ENCODE results near the gene PTGS1.
"Not testable (repeated sequence)": the region's sequence is repeated elsewhere in the genome, so short reads cannot be mapped to it uniquely, and the experiment has no call there.

The PTGS1 gene

GRCh38 chr9:122347348-122348287, 23.2 kb upstream of the PTGS1 start:
- no peak for DNase-seq

GRCh38 chr9:122348288-122348777, 22.5 kb upstream of the PTGS1 start:
- DNase-seq: no peak

- DNase-seq: no peak
Measured at GRCh38 chr9:122348791-122349190, 22.0 kb upstream of the PTGS1 start.

- no peak for DNase-seq
Measured at GRCh38 chr9:122349201-122349600, 21.6 kb upstream of the PTGS1 start.

DNA sequence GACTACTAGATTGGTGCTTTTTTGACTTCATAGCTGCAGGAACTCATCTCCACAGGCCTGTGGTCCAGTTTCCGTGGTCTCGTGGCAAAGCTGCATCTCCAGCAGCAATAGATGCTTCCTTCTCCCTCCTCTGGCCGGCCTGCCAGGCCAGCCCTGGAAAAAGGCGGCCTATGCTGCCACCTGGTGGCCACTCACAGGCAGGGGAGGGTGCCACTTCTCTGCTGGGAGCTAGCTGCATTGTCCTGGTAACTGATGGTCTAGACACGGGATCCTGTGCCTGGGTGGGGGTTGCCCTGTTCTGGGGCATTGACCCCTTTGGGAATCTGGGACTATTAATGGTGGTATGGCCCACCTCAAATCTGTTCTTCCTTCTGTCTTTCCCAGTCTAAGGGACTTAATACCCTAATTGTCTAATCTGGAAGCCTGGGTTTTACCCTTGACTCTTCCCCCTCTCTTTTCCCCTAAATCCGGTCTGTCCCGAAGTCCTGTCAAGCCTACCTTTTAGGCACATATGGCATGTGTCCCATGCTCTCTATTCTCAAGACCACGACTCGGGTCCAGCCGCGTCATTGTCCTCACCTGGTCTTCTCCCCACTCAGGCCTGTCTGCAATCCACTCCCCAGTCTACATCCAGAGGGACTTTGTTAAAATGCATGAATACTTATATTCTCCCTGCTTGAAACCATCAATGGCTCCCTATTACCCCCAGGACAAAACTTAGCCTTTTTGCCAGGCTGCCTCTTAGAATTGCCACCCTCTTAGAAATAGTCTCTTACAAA, 20.1 kb upstream of the PTGS1 start:
- DNase-seq: no peak

- no peak for DNase-seq
Measured at GRCh38 chr9:122354536-122355199, 16.2 kb upstream of the PTGS1 start.

DNA sequence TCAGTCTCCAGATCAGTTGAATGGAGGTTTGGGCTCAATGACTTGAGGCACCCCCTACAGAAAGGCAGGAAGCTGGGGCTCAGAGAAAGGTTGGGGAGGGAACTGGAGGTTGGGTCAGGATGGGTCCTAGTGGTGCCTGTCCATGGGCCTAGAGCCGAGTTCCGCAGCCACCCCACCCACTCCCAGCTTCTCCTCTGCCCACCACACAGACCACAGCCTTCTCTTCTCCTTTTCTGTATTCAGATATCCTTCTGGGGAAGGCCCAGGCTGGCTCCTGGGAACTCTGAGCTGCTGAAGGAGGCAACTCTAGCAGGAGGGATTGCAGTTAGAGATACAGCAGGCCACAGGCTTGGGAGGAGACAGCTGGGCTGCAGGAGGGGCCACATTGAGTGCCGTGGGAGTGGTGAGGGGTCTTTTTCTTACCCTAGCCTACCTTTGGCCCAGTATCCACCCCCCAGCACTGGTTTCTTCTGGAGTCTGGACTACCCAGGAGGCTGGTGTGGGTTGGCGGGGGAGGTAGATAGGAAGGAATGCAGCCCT, 15.4 kb upstream of the PTGS1 start:
- no peak for DNase-seq

DNA sequence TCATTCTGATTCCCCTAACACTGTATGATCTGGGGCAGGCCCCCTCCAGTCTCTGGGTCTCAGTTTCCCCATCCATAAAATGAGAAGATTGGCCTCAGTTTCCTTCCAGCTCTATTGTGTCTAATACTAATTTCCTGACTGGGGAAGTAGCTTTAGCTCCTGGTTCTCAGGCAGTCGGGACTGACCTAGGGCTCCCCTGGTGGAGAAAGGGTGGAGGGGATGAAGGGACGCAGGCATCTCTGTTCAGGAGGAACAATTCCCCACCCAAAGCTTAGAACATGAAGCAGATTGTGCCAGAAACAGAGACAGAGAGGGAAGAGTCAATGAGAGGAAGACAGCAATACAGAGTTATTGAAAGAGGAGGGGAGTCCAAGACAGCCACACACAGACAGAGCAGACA, 14.2 kb upstream of the PTGS1 start:
- no peak for DNase-seq

DNA sequence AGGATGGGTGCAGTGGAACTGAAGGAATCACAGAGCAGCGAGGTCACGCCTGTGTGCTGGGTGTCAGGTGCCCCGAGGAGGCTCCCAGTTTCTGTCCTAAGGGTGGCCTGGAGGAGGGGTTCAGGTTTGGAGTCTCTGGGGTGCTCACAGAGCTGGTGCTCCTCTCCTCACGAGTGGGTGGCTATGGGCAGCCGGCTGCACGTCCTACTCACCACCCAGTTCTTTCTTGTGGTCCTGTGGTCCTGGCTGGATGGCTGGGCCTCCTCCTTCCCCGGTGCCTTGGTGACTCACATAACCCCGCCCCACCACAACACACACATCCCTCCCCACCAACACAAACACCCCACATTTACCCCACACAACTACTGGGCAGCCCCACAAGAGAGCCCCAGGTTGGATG, 9.9 kb upstream of the PTGS1 start:
- no peak for DNase-seq

- not testable (repeated sequence) for DNase-seq
Measured at GRCh38 chr9:122363131-122363530, 7.7 kb upstream of the PTGS1 start.

DNA sequence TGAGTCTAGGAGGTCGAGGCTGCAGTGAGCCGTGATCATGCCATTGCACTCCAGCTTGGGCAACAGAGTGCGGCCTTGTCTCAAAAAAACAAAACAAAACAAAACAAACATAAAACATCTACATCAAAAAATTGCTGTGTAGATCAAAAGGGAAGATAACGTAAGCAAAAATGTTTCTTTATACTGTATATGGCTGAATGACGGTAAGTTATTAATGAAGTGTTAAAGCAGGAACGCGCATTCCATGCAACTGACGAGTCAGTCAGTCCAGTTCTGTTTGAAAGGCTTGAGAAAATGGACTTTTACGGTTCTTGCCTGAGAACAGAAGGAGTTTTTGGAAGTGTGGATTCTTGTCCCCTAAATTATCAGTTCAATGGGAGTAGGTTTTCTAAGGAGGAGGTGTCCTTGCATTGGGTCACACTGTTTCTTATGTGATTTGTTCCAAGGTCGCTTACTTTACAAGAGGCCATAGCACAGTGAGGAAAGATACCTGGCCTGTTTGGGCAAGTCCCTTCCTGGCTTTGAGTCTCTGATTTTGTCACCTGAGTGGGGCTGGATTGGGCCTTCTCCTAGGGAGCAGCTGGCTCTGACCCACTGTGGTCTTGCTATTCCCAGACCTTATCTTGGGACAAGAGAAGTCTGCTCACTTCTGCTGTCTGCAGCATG, 6.6 kb upstream of the PTGS1 start:
- no peak for DNase-seq

- no peak for DNase-seq
Measured at GRCh38 chr9:122364783-122365150, 6.1 kb upstream of the PTGS1 start.

GRCh38 chr9:122366074-122366660, 4.7 kb upstream of the PTGS1 start:
- no peak for DNase-seq

DNA sequence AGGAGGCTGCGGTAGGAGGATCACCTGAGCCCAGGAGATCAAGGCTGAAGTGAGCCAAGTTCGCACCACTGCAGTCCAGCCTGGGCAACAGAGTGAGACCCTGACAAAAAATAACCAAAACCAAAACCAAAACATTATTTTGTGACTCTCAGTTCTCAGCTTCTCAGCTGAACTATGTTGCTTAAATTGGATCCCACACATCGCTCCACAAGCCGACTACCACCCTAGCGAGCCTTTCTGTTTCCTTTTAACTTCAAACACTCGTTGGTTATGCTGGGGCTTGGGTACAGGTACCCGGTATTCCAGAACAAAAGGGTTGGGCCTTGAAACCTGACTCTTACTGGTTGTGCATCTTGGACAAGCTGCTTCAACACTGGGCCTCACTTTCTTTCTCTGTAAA, 3.8 kb upstream of the PTGS1 start:
- no peak for DNase-seq

DNA sequence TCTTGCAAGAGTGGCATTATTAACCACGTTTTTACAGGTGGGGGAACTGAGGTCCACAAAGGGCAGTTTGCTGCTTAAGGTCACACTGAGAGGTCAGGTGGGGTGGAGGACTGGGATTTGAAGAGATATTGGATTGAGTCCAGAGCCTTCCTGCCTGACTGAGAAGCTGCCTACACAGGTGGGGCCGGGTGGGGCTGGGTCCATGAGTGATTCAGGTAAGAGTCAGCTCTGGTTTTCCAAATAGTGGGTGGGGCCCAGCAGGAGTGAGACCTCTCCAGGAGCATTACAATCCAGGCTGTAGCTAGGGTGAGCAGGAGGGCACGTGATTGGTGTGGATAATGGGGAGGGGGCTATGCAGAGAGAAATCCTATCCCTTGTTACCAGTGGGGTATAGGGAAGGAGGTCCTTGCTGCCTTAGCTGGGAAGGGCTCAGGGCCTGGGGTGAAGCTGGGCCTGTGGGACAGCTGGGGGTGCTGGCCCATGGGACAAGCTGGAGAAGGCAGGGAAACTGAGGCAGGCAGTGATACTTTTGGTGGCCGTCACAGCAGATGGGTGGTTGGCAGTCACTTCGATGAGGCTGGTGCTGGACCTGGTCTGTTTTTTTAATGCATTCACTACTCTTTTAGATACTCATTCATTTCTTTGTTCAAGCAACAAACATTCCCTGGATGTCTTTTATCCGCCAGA, 2.9 kb upstream of the PTGS1 start:
- no peak for DNase-seq

DNA sequence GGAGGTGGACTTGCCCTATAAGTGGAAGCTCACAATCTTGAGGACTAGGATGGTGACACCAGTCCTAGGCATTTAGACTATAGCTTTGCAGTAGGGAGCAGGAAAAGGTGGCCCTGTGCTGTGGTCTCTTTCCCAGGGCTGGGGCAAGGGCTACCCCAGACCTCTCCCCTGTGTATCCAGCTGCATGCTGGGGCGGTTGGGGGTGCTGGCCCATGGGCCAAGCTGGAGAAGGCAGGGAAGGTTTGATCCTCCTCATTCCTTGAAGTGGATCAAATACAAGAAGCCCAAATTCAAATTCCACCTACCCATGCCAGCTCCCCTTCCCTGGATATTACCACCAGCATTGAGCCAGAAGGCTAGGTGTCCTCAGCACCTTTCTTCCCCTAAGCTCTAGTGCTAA, 2.2 kb upstream of the PTGS1 start:
- DNase-seq: no peak

- no peak for DNase-seq
Measured at GRCh38 chr9:122370303-122370702, 521 bp upstream of the PTGS1 start.

DNA sequence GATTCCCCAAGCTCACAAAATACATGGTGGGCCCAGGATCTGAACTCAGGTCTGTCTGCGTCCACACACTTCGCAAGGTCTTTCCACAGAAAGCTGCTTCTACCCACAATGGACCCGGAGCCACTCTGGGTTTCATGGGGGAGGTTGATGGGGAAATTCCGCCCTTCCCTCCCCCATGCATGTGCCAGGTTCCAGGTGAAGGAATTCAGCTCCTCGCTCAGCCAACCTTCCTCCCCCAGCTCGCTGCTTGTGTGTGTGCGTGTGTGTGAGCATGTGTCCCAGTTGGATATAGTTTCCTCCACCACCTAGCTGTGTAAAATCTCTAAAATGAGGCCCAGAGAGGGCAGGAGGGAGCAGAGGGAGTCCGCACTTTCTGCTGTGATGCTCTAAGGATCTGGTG, 1.0 kb downstream of the PTGS1 start:
- DNase-seq: no peak

DNA sequence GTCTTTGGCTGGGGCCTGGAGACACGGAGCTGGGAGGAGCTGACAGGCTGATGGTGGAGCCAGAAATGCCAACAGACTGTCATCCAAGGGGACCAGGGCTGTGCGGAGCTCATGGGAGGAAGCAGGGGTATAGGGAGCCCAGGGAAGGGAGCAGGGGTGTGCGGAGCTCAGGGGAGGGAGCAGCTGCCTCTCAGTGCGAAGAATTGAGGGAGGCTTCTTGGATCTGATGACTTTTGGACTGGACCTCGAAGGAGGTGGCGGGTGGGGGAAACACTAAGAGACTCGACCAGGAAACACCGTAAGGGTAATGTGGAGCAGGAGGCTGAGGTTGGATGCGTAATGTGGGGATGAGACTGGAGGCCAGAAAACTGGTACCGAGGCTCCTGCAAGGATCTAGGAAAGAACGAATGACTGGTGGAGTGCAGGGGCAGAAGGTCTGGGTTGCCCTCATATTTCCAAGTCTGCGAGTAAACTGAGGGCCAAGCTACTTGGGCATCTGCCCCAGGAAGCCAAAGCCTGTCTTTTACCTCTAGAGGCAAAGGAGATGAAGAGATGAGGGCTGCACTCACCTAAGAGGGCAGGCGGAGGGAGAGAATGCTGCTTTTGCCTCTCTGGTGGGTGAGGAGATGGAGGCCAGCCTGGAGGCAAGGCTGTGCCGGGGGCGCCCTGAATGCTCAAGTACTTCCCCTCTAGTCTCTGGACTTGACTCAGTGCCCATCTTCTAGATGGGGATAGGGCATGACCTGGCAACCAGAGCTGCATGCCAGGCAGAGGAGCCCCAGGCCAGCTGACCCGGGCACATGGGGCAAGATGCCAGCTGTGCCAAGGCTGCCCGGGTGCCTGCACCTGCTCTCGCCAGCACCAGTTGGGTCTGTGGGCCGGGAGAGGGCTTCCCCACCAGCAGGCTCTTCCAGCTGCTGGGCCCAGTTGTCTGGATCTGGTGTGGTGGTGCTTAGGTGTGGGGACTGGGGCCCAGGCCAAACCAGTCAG, 2.3 kb downstream of the PTGS1 start:
- DNase-seq: no peak

DNA sequence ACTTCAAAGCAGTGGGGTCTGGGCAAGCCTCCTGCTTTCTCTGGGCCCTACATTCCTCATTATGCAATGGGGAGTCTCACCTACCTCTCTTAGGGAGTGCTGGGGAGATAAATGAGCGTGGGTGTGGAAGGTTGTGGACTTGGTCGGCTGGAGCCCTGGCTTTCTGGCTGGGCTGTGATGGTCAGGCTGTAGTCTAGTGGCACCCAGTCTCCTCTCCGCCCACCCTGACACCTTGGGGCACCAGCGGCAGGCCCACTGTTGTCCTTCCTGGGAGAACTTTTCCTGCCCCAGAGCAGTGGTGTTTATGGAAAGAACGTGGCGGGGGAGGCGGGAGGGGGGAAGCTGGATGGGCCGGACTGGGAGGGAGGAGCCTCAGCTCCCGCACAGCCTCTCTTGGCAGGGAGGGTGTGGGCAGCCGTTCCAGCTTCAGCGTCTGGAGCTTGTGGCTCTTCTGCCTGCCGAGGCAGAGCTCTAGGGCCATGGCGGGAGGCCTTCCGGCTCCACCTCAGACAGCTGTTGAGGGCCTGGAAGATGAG, 4.1 kb downstream of the PTGS1 start:
- peak; percentile 38 for DNase-seq

Data from NCI-H526 treated with DMSO at 0.1 percent for 48 hours (cell line).